ENCODE results near the gene FGD5. TPM values are rescaled to one million over a fixed set of nuclear protein-coding genes. Genes with fewer than 3 reads are reported as not detected.

Gene FGD5
- polyA plus RNA-seq, 3 donors, result 21.5 to 27.7 (median 22.9) TPM

- no peak for DNase-seq (ENCODE audit: extremely low read depth in 1 of 11, low read depth in 9 of 11, low spot score in 4 of 11)
Measured at GRCh38 chr3:14906355-14906971, 87.7 kb downstream of the FGD5 start.

DNA sequence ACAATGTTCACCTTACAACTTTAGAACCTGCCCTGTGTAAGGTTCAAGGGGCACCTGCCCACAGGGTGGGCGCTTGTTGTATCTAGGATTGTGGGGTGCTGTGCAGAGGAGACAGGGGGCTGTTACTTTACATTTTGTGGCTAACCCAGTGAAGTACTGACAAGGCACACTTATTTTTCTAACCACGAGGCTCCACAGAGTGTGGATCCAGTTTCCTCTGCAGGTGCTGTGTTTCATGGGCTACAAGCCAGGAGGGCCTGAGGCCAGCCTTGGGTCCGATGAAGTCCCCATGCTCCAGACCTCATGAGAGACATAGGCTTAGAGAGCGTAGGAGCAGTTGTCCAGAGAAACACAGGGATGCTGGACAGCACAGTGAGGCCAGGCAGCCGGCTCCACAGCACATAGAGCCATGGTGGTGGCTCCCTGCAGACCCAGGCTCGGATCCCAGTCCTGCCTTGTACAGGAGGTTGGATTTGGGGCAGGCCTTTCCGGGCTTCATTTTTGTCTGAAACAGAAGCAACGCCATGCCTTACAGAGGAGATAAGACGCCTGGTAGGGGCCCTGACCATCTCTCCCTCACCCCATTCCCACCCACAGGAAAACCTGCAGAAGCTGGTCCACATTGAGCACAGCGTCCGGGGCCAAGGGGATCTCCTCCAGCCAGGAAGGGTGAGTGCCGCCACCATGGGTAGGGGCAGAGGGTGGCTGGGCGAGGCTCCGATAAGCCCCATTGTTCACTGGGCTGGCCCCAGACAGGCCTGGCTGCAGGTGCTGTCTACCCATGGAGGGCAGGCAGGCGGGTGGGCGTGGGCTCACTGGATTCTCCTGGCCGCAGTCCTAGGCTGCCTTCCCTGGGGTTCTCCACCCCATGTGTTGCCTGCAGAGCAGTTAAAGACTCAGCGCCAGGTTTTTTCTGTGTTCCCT, 88.5 kb downstream of the FGD5 start:
- no peak for DNase-seq (ENCODE audit: extremely low read depth in 1 of 11, low read depth in 9 of 11, low spot score in 4 of 11)

GRCh38 chr3:14909250-14909649, 90.5 kb downstream of the FGD5 start:
- no peak for DNase-seq (ENCODE audit: extremely low read depth in 1 of 11, low read depth in 9 of 11, low spot score in 4 of 11)

- no peak for DNase-seq (ENCODE audit: extremely low read depth in 1 of 11, low read depth in 9 of 11, low spot score in 4 of 11)
Measured at GRCh38 chr3:14911651-14912050, 92.9 kb downstream of the FGD5 start.

DNA sequence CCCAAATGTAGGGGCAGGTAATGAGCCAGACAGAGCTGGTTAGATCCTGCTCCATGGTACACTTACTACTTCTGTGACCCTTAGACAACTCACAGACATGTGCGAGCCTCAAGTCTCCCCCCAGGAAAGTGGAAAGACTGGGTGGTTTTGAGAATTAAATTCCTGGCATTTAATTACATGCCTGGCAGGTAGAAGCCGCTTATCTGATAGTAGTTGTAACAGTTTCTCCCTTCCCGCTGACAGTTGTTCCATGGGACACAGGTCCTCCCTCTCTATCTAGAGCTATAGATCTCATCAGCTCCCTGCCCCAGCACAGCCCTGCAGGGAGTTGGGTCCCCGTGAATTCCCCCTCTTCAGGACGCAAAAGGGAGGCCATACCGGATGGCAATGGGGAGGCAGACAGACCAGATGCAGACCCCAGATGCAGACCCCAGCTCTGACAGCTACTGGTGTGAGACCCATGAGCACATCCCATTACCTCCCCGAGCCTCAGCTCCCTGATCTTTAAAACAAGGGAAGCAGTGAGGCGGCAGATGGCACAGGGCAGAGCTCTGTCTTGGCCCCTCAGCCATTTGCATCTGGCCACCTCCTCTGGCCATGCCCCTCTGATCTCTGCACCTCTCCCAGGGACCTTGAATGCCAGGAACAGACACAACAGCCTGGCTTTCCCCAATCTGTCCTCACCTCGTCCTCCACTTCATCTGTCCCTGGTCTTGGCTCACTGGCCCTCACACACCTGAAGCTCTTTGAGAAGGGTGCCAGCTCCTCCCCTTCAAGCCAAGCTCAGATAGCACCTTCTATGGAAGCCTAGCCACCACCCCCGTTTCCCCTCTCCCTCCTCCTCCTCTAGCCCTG, 94.5 kb downstream of the FGD5 start:
- no peak for DNase-seq (ENCODE audit: extremely low read depth in 1 of 11, low read depth in 9 of 11, low spot score in 4 of 11)

GRCh38 chr3:14913926-14914778, 95.4 kb downstream of the FGD5 start:
- DNase-seq (ENCODE audit: extremely low read depth in 1 of 11, low read depth in 9 of 11, low spot score in 4 of 11), result no peak

- no peak for DNase-seq (ENCODE audit: extremely low read depth in 1 of 11, low read depth in 9 of 11, low spot score in 4 of 11)
Measured at GRCh38 chr3:14914779-14915117, 96.0 kb downstream of the FGD5 start.

DNA sequence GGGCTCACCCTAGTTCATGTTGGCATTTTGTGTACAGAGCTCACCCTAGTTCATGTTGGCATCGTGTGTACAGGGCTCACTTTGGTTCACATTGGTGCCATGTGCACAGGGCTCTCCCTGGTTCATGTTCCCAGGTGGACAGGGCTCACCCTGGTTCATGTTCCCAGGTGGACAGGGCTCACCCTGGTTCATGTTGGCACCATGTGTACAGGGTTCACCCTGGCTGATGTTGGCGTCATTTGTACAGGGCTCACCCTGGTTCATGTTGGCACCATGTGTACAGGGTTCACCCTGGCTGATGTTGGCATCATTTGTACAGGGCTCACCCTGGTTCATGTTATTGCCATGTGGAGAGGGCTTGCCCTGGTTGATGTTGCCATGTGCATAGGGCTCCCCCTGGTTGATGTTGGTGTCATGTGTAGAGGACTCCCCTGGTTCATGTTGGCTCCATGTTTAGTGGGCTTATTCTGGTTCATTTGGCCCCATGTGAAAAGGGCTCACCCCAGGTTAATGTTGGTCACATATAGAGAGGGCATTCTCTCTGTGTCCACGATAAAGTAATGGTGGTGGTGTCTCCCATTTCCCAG, 97.0 kb downstream of the FGD5 start:
- DNase-seq (ENCODE audit: extremely low read depth in 1 of 11, low read depth in 9 of 11, low spot score in 4 of 11), result no peak

GRCh38 chr3:14918356-14918860, 99.6 kb downstream of the FGD5 start:
- DNase-seq (ENCODE audit: extremely low read depth in 1 of 11, low read depth in 9 of 11, low spot score in 4 of 11), result no peak

GRCh38 chr3:14920536-14920935, 101.8 kb downstream of the FGD5 start:
- DNase-seq (ENCODE audit: extremely low read depth in 1 of 11, low read depth in 9 of 11, low spot score in 4 of 11), result no peak

DNA sequence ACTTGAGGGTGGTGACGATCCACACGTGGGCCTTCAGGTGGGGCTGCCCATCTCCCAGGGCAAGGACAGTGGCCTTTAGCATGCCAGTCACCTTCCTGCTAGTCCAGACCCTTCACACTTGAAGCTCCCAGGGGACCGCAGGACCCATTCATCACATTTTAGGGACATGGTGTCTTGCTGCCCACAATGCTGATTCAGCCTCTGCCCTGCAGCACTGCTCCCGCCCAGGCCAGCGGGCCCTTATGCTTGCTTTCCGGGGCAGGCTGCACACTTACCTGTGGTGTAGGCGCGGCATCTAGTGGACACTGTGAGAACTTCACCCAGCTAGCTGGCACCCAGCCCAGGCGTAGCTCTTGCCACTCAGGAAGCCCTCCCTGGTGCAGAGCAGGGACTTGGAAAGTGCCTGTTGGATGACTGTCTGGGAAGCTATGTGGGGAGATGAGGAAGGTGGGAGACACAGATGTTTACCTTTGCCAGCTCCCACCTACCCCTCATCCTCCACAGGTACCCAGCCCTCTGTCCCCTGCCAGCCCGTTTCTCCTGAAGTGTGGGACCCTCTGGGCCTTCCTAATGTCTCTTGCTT, 102.4 kb downstream of the FGD5 start:
- peak; percentile 56 to 83 (median 76) for DNase-seq (ENCODE audit: extremely low read depth in 1 of 11, low read depth in 9 of 11, low spot score in 4 of 11)

GRCh38 chr3:14921811-14922705, 103.3 kb downstream of the FGD5 start:
- DNase-seq (ENCODE audit: extremely low read depth in 1 of 11, low read depth in 9 of 11, low spot score in 4 of 11), result no peak

- DNase-seq (ENCODE audit: extremely low read depth in 1 of 11, low read depth in 9 of 11, low spot score in 4 of 11), result no peak
Measured at GRCh38 chr3:14922863-14923262, 104.1 kb downstream of the FGD5 start.

GRCh38 chr3:14923476-14923875, 104.7 kb downstream of the FGD5 start:
- DNase-seq (ENCODE audit: extremely low read depth in 1 of 11, low read depth in 9 of 11, low spot score in 4 of 11), result no peak

DNA sequence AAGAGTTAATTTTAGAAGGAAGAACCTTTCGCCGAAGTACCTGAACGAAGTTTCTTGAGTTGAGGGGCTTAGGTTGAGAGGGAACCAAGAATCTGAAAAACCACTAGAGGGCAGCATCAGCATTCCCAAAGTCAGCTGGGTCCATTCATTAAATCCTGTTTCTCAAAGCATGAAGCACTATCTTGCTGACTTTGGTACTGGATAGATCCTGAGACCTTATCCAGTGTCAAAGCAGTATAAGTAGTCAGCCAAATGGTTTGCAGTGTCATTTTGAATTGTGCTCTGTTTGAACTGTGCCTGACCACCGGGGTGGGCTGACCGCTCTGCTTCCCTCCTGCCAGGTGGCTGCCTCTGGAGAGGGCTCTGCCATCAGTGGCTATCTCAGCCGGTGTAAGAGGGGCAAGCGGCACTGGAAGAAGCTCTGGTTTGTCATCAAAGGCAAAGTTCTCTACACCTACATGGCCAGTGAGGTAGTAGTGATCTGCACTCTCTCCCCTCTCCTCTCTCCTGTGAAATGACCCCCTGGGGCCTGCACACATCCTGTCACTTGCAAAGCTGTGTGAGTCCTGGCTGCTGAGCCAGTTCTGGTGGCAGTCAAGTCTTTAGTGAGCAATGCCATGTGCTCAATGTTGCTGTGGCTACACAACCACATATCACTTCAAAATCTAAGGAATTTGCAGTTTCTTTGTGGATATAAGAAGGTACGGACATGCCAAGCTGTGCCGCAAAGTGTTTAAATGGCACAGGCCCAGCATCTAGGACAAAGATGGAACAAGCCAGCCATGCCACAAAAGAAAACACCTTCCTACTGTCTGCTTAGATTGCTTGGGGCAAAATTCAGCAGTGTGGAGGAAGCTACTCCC, 107.2 kb downstream of the FGD5 start:
- DNase-seq (ENCODE audit: extremely low read depth in 1 of 11, low read depth in 9 of 11, low spot score in 4 of 11), result peak in 6 of 11 donors; percentile 55 to 74 (median 64)

GRCh38 chr3:14926592-14926991, 107.8 kb downstream of the FGD5 start:
- no peak for DNase-seq (ENCODE audit: extremely low read depth in 1 of 11, low read depth in 9 of 11, low spot score in 4 of 11)
